CD4-positive, alpha-beta T cell treated with Interleukin-12 subunit alpha and Interleukin-12 subunit beta, for 1 hour (primary cell): Measurements from ENCODE around the gene CNTNAP2.

Experiments used
- DNase-seq: peaks from one replicate; pipeline ENCODE4 v3.0.0-alpha.2; 2020

Gene CNTNAP2

DNA sequence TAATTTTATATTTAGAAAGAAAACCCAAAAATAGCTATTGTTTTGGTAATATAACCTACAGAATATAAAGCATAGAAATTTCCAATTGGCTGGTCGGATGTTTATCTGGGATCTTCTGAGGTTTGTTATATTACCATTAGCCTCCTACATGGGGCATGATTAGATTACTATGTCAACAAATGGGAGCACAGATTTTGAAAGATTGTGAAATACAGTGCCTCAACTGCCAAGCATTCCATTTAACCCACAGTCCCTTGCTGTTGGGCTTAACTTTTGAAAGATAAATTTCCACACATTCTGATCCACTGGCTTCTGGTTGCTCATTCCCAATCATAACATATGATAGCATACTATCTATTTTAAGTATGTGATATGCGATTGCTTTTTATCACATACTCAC is 2018.5 kb downstream of the CNTNAP2 start:
- DNase-seq, result no peak

DNA sequence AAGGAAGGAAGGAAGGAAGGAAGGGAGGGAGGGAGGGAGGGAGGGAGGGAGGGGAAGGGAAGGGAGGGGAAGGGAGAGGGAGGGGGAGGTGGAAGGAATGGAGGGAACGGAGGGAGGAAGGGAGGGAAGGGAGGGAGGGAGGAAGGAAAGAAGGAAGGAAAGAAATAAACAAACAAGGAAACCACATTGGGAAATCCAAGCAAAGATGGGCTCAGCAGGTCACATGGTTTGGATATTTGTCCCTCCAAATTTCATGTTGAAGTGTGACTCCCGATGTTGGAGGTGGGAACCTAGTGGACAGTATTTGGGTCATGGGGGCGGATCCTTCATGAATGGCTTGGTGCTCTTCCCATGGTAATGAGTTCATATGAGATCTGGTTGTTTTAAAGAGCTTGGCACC is 2019.4 kb downstream of the CNTNAP2 start:
- no peak for DNase-seq

DNA sequence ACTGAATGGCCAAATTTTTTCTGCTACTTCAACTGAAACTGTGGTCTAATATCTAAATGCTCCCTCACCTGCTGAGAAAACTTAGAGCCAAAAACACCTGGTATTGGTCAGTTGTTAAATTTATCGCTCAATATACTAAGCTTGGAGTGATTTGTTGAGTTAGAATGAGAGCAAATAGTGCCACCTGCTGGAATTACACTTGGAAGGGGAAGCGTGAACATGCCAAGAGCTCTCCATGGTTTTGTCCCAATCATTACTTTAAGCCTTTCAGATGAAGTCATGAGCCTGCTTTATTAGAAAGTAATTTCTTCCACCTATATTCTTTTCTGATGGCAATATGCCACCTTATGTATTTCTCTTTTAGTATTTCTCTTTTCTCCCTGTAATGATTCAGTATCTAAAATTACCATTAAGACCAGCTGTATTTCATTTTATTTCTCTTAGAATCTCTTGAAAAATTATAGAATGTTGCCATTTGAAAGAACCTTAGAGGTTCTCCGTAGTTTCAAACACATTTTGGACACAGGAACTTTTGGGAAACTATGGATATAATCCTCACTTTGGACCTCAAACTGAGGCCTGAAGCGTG is 2026.2 kb downstream of the CNTNAP2 start:
- DNase-seq, result no peak

DNA sequence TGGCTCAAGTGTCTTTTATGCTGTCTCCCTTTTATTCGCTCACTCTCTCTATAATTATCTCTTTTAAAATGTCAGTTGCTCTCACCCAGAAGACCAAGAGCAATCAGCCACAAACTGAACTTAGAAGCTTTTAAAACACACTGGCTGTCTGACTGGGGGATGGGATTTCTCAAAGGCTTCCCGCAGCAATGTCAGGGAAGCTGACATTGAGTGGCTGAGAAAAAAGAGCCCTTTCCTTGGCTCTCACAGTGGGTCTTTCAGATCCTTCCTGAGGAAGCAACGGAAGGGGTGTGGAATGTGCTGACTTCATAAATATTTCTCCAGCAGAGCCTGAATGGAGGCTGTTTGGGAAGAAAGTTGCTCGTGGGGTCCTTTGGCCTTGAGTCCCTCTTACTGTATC is 2028.2 kb downstream of the CNTNAP2 start:
- DNase-seq, result no peak

DNA sequence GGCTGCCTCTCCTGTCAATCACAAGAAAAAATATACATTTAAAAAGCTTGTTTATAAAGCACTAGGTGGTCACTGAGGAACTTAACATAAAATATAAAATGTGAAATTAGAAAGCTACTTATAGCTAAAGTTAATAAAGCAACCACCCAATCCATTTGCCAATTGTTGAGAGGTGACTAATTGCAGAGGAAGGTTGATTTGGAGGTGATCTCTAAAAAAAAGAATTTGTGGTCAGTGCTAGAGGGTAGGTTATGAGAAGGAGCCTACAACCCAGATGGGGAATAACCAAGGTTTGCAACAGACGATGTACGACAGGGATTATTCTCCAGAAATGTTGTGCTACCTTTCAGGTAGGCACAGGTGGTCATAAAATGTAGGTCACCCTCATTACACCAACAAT is 2029.7 kb downstream of the CNTNAP2 start:
- DNase-seq, result no peak

DNA sequence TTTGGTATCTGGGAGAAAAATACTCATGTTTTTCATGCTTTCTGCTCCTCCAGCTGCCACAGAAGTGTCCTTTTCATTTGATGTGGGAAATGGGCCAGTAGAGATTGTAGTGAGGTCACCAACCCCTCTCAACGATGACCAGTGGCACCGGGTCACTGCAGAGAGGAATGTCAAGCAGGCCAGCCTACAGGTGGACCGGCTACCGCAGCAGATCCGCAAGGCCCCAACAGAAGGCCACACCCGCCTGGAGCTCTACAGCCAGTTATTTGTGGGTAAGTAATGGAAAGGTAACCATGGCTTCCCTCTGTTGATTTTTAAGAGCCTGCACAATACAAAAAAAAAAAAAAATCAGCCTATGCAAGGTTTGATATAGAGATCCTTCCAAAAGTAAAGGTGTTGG is 2030.8 kb downstream of the CNTNAP2 start:
- no peak for DNase-seq

DNA sequence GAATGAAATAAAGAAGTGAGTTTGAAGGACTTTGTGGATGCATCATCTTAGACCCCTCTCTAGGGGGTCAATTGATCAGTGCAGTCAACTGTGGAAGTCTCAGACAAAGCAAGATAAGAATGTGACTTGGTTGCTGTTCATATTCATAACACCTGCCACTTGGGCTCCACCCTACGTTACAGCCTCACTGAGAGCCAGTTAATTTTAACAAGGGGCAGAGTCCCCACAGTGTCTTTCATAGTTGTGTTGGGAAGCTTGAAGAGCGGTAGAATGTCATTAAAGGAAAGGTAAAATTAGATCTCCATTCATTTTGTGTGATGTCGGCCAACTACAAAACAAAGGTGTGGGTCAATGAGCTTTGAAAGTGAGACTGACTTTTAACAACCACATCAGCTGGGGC is 2031.9 kb downstream of the CNTNAP2 start:
- no peak for DNase-seq

DNA sequence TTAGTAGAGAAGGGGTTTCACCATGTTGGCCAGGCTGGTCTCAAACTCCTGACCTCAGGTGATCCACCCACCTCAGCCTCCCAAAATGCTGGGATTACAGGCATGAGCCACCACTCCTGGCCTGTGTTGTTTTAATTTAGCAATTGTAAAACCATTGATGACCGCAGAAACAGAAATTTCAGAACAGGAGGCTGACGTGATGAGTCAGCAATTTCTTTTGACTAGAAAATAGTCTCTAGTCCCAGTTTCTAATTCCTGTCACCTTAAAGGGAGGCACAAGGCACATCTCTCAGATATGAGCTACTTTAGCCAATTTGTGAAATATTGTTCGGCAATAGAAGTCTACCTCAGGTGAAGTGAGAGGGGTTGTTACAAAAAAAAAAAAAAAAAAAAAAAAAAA is 2033.1 kb downstream of the CNTNAP2 start:
- DNase-seq, result no peak

DNA sequence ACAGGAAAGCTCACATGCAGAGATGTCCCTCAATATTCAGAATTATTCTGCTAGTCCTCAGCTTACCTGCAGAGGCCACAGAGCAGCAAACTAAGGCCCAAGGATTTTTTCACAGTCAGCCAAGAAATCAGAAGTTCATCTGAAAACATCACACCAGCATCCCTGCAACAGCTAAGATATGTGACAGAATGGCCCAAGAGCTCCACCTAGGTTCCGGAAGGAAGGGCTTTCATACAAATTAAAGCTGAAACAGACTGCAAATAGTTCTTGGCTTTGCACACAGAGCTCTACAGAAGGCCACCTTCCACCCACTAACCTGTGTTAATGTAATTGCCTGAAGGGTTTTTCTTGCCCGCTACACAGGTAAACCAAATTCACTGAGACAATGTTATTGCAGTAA is 2035.2 kb downstream of the CNTNAP2 start:
- no peak for DNase-seq

DNA sequence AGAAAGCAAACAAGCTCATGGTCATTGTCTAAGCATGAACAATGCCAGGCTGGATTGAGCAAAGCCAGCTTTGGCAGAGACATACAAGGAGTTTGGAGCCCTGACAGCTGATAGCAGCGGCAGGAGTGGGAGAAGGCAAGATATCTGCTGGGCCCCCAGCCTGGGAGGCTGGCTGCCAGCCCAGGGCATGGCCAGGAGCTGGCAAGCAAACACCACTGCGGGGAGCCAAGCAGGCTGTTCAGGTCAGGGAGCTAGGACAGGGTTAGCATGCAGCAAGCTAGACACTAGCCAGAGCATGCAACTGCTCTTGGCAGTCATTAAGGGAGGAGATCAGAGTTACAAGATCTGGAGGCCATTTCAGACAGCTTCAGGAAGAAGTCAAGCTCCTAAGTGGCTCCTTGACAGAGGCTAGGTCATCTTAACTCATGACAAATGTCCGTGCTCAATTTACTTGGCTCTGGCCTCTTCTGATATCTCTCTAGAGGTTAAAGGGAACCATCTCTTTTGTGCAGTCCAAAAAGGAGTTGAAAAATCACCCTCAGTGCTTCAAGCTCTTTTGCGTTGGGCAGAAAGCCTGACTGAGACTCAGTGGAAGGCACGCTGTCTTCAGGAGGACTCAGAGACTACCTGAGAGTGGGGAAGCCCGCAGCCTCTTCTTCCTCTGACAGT is 2037.1 kb downstream of the CNTNAP2 start:
- no peak for DNase-seq

DNA sequence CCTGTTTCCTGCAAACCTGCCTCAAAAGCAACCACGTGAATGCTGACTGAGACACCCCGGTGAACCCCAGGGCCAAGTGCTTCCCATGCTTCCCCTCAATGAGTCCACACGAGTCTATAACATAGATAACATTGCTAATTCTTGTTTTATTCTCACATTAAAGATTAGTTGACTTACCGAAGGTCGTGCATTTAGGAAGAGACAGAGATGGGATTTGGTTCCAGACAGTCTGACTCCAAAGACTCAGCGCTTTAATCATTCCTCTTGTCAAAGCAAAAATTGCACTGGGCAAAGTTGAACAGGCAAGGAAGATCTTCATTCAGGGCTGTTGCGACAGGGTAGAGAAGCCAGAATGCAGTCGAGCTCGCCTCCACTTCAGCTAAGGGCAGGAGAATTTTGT is 2038.4 kb downstream of the CNTNAP2 start:
- no peak for DNase-seq

DNA sequence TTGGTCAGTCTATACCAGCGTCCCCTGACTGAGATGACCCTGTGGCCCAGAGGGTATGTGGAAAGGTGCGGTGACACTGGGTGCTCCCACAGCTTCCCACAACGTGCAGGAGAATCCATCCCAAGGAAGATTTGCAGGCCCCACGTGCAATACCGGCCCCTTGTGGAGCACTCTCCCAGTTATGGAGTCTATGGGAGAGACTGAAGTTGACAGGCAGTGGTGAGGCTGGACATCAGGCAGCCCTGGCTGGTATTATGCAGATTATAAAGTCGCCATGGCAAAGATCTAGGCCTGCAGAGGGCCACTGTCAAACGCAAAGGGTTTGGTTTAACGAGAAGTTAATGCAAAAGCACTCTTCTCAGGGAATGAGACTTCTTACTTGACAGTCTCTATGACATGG is 2039.2 kb downstream of the CNTNAP2 start:
- no peak for DNase-seq

DNA sequence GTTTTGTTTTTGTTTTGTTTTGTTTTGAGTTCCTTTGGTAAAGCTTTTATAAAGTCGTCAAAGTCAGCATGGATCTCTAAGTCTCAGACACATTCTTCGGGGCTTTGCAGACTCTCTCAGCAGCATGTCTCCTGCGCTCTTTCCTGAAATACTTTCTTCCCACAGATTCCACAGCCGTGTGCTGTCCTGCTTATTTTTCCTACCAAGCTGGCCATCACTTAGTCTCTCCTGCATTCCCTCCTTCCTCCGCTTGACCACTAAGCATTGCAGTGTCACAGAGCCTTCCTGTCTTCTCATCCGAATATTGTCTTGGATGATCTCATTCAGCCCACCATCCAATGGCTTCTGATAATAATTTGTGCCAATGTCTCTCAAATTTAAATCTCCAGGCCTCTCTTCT is 2039.6 kb downstream of the CNTNAP2 start:
- no peak for DNase-seq

DNA sequence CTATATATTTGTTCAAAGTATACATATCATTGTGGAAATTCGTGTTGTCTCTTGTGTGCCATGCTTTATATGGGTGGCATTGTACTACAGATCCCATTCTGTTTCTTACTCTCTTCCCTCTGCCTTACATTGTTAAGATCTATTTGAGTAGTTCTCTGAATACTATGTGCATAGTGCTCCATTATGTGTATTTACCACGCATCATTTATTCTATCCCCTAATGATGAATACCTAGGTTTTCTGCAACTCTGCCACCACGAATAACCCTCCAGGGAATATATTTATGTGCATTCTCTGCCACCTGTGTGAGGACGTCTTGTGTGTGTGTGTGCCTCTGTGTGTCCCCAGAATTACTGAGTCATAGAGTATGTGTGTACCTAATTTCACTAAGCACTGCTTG is 2042.7 kb downstream of the CNTNAP2 start:
- DNase-seq, result no peak

DNA sequence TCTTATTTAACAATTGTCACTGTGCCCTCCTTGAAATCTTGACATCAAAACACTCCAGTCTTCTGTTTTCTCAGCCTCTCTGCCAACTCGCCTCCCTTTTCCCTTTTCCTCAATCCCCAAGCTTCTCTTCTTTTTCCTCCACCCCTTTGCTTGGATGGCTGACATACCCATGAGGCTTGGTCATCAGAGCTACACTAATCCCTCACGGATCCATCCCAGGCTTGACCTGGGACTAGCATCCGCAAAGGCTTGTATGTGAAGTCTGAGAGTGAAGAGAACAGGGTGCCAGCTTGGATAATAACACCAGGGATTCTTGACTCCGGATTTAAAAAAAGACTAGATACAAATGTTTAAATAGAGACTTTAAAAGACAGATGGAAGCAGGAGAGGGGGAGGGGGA is 2045.2 kb downstream of the CNTNAP2 start:
- no peak for DNase-seq

DNA sequence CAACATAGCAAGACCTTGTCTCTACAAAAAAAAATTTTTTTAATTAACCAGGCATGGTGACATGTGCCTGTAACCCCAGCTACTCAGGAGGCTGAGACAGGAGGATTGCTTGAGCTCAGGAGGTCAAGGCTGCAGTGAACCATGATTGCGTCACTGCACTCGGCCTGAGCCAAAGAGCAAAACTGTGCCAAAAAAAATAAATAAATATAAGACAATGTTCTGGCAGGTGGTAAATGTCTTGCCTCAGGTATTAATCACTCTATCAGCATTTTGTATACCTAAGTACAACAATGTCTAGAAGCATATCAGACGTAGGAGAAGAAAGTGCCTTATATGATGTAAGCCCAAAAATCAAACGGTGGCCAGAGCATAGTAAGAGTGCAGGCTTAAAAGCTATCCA is 2046.2 kb downstream of the CNTNAP2 start:
- DNase-seq, result no peak

DNA sequence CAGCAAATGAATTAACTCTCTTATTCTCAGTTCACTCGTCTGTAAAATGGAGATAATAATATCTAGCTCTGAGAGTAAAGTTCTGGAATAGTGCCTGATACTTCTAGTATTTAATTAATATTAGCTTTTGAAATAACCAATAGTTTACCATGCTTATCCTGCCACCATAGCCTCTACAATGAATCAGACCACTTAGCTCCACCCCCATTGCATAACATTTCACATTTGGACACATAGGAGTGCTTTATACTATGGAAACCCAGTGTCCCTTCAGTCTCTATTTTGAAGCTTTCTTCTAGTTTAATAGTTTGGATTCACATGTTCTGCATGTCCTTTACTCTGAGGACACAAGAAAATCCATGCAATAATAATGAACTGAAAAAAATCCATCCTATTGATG is 2046.6 kb downstream of the CNTNAP2 start:
- no peak for DNase-seq

DNA sequence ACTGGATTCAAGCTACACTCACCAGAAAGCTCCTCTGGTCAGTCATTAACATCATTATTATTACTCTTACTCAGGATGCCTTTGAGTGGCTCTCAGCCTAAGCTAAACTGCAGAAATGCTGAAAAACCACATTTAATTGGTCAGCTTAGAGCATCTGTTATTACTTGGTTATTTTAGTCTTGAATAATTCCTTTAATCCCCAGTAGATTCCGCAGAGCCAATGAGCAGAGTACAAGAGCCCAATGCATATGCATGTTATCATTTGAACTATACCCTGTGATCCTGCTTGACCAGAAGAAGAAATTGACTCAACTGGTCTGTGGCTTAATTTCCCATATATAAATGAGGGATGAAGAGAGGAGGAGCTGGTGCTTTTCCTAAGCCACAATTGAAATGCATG is 2056.3 kb downstream of the CNTNAP2 start:
- DNase-seq, result no peak

DNA sequence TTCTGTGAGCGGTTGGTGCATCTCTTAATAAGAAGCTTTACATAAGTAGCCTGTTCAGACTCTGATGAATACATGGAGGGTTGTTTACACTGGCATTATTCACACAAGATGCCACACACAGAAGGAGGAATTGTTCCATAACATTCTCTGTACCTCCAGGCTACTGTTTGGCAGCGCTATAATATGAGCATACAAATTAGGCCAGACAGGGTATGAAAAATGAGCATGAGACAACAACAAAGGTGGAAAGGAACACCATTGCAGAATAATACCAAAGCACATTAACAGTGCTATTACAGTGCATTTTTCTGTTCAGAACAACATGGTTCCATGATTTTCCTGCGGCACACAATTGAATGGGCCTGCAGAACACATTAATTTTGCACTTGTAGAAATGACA is 2056.8 kb downstream of the CNTNAP2 start:
- no peak for DNase-seq

DNA sequence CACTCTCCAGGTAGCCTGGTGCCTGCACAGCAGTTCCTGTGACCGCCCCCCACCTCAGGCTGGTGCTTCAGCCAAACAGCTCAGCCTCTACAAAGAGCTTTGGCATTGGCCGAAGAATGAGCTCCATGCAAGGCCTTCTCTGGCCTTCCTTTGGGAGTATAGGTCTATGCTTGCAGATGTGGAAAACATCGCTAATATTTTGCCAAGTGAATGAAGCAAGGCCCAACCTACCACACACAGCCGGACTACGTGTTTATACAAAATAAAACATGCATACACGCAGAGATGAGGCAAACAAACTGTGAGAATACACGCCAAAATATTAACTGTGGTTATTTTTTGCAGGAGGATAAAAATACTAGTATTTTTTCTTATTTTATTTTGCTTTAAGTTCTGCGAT is 2057.8 kb downstream of the CNTNAP2 start:
- DNase-seq, result no peak

DNA sequence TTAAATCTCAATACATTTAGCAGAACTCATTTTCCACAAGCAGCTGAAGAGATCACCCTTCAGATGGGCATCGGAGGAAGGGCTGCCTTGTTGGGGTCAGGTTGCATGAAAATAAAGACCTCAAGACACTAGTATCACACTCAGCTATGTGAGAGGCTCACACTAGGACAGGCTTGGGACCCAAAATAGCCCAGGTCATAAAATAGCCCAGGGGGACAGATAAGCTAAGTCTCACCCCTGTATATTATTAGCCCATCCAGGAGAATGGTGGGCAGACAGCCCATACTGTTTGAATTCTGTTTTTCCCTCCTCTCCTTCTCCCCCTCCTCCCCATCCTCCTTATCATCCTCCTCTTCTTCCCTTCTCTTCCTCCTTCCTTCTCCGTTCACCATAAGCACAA is 2058.9 kb downstream of the CNTNAP2 start:
- no peak for DNase-seq

DNA sequence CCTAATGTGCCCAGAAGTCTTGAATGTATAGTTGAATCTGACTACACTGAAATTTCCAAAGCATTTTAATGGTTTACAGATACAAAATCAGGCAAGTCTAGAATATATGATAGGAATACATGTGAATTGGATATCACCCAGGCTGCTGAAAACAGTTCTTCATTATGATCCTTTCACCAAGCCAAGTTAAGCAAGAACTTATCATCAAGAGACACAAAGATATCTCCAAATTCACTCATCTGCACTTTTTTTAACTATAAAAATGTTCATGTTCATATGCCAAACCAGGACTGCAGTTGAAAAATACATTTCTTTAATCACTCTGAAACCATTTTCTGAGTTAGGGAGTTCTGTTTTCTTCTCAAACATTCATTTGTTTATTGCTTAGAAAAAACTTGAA is 2061.4 kb downstream of the CNTNAP2 start:
- no peak for DNase-seq

DNA sequence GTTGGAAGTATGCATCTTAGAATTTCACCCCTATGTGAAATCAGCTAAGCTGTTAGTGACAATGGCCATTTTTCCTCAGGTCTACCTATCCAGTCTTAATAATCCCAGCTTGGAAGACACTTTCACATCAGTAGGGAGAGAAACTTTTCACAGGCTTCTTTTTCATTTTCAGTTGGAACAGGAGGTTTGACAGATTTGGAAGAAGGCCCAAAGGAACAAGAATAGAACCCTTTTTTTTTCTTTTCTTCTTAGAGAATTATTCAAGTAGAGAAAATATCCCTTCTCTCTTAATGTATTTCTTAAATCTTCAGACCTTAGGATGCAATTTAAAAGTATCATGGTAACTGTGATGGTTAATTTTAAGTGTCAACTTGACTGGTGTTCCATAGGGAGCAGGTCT is 2063.5 kb downstream of the CNTNAP2 start:
- no peak for DNase-seq

DNA sequence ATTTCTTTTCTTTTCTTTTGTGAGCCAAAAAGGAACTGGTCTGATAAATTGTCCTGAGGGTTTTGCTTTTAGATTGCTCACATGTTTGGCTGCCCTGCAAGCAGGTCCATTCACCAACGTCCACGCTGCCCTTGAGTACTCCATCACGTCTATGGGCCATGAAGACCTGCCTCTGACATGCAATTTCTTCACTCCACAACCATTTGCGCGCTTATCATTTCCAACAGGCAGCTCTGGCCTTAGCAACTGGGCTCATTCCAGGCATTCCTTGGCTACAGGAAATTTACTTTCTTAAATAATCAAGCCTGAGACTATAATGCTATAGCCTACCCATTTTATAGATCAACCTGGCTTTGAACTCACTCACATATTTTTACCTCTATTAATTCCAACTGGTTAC is 2065.7 kb downstream of the CNTNAP2 start:
- DNase-seq, result no peak

DNA sequence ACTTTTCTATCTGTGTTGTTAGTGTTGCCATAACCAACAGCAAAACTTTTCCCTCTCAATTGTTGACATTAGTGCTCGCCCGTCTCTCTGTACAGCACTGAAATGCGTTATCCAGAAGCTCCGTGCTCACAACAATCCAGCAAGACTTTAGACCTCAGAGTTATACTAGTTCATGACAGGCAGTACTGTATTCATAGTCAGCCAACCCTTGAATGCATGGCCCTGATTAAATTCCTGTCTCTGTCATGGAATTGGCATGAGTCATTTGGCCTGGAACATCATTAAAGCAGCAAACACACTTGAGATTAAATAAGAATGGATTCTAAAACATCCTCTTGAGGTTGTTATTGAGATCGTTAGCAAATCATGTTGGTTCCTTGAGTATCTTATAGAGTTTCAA is 2068.4 kb downstream of the CNTNAP2 start:
- DNase-seq, result no peak
